ENCODE data around the gene UAP1L1.
"Not testable (repeated sequence)": the region's sequence is repeated elsewhere in the genome, so short reads cannot be mapped to it uniquely, and the experiment has no call there.

Gene UAP1L1

DNA sequence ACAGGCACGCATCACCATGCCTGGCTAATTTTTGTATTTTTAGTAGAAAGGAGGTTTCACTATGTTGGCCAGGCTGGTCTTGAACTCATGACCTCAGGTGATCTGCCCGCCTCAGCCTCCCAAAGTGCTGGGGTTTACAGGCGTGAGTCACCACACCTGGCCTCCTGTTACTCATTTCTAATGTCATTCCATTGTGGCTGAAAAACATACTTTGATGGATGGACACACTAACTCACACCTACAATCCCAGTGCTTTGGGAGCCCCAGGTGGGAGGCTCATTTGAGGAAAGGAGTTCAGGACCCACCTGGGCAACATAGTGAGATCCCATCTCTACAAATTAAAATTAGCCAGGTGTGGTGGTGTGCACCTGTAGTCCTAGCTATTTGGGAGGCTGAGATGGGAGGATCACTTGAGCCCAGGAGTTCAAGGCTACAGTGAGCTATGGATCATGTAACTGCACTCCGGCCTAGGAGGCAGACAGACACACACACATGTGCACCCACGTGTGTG, 46.7 kb downstream of the UAP1L1 start:
- intact Hi-C loops (cut with DNase I): not testable (repeated sequence)

DNA sequence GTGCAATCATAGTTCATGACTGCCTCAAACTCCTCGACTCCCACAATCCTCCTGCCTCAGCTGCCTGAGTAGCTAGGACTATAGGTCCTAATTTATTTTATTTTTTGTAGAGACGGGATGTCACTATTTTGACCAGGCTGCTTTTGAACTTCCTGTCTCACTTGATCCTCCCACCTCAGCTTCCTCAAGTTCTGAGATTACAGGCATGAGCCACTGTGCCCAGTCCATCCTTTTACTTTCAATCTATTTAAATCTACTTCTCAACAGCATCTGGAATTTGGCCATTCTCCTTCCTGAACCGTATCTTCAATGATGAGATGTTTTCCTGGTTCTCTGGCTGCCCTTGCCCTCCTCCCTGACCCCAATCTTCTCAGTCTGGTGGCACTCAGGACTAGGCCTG, 49.5 kb downstream of the UAP1L1 start:
- no peak for DNase-seq
- intact Hi-C loops (cut with DNase I): no loop called here

More for the DNA sequence above, 46.7 kb downstream of the UAP1L1 start:
- not testable (repeated sequence) for DNase-seq

GRCh38 chr9:137127301-137128157, 50.2 kb downstream of the UAP1L1 start:
- no peak for DNase-seq
- intact Hi-C loops (cut with DNase I): no loop called here

GRCh38 chr9:137128158-137128861, 51.0 kb downstream of the UAP1L1 start:
- peak in 2 of 10 donors; percentile 30 to 55 for DNase-seq
- intact Hi-C loops (cut with DNase I): no loop called here

GRCh38 chr9:137128862-137129455, 51.6 kb downstream of the UAP1L1 start:
- intact Hi-C loops (cut with DNase I): no loop called here
- DNase-seq: peak in 1 of 10 donors; percentile 81

DNA sequence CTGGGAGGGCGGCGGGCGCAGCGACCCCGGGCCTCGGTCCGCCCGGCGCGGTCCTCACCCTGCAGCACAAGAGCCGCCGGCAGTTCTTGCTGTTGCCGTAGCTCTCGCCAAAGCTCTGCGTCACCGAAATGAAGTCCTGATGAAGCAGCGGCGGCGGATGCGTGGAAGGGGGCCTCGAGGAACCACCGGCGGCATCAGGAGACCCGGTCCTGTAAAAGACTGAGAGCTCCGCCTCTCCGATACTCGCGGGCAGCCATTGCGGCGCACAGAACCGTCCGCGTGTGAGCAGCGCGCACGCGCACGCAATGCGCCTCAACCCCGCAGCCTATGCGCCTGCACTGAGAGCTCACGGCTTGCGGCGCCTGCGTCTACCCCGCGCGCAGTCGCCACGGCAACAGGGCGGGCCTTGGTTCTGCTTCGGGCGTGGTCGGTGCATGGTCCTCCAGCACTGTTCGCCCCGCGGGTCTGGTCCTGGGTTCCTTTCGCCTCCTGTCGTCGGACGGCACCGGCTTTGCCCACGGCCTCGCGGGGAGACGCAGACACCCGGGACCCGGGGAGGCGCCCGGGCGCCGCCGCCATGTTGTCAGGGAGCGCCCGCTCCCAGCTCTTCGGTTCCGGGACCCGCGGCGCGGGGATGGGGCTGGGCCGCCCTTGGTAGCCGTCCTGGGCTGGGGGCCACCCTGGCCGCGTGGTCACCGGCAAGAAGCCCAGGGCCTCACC, 52.3 kb downstream of the UAP1L1 start:
- DNase-seq: peak; percentile 72 to 98 (median 88)
- intact Hi-C loops (cut with DNase I): loop anchor here (5.0 kb wide), 1 partner anchor 38 kb away; no protein-coding TSS in a partner anchor

DNA sequence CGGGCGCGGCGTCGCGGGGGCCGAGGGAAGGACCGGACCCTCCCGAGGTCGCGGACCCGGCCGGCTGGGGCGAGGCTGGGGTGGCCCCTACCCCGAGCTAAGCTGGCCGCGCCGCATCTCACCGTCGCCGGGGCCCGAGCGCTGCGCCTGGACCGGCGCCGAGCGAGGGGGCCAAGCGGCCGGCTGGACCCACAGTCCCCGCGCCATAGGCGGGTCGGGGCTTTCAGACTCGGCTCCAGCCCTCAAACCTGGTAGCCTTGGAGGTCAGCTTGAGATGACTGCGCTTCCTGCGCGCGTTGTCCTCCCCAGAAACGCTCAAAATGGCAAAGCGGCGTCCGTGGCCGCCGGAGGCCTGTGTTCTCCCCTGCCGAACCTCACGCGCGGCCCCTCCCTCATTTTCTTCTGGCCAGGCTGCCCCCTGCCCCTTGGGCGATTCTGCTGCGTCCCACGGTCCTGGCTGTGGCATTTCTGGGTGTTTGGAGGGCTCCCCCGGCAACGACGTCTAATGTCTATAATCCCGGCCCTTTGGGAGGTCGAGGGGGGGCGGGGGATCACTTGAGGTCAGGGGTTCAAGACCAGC, 52.9 kb downstream of the UAP1L1 start:
- intact Hi-C loops (cut with DNase I): loop anchor here (5.0 kb wide), 1 partner anchor 37 kb away; no protein-coding TSS in a partner anchor
- DNase-seq: peak in 1 of 10 donors; percentile 49
